RWPE1 (cell line): ENCODE results near the gene GALNT12.

Experiments
- CTCF ChIA-PET: fragments of 350-600 bp; sonication (Branson Sonifier 250); formaldehyde crosslinking; extraction: SDS; loops from one replicate; lab custom pipeline; 2021; lab: Yijun Ruan, JAX
- POLR2A ChIA-PET: fragments of 400-600 bp; formaldehyde crosslinking; extraction: SDS; loops from one replicate; lab custom pipeline; 2020; ENCODE audit warnings: antibody characterized with exemption; ENCODE audit not compliant: low non-redundant PET; lab: Yijun Ruan, JAX
- DNase-seq: peaks from one replicate; pipeline ENCODE4 v3.0.0; 2012; ENCODE audit warnings: low spot score
- H3K27ac ChIP-seq: fragments of 450-650 bp; 2 replicates; pipeline ENCODE4 v1.5.1; 2017
- TF ChIP-seq, protein P1 (sequence below): fragments of 450-650 bp; conservative IDR thresholded peaks from 2 replicates; pipeline ENCODE4 v1.5.1; 2017; ENCODE audit warnings: low read depth, mild to moderate bottlenecking

Gene GALNT12

GRCh38 chr9:98815391-98815951 lies 8.0 kb downstream of the GALNT12 start:
- no peak for DNase-seq
- POLR2A ChIA-PET: no interaction called here
- TF ChIP-seq, protein P1, sequence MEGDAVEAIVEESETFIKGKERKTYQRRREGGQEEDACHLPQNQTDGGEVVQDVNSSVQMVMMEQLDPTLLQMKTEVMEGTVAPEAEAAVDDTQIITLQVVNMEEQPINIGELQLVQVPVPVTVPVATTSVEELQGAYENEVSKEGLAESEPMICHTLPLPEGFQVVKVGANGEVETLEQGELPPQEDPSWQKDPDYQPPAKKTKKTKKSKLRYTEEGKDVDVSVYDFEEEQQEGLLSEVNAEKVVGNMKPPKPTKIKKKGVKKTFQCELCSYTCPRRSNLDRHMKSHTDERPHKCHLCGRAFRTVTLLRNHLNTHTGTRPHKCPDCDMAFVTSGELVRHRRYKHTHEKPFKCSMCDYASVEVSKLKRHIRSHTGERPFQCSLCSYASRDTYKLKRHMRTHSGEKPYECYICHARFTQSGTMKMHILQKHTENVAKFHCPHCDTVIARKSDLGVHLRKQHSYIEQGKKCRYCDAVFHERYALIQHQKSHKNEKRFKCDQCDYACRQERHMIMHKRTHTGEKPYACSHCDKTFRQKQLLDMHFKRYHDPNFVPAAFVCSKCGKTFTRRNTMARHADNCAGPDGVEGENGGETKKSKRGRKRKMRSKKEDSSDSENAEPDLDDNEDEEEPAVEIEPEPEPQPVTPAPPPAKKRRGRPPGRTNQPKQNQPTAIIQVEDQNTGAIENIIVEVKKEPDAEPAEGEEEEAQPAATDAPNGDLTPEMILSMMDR: no peak
- no peak overlapping the region for H3K27ac ChIP-seq
- CTCF ChIA-PET: no interaction called here

DNA sequence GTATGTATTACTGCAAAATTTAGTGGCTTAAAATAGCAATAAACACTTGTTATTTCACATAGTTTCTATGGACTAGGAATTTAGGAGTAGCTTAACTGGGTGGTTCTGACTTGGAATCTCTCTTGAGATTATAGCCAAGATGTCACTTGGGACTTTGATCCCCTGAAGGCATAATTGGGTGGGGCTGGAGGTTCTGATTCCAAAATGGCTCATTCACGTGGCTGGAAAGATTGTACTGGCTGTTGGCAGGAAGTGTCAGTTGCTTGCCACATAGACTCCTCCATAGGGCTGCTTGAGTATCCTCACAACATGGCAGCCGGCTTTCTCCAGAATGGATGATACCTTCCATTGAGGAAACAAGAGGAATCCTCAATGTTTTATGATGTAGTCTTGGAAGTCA lies 11.3 kb downstream of the GALNT12 start:
- H3K27ac ChIP-seq: no peak overlapping the region
- TF ChIP-seq, protein P1: no peak
- CTCF ChIA-PET: interaction anchor here (0.7 kb wide), 1 partner anchor 27 kb away, joined by 5 read pairs; no protein-coding TSS in a partner anchor
- POLR2A ChIA-PET: no interaction called here
- no peak for DNase-seq

DNA sequence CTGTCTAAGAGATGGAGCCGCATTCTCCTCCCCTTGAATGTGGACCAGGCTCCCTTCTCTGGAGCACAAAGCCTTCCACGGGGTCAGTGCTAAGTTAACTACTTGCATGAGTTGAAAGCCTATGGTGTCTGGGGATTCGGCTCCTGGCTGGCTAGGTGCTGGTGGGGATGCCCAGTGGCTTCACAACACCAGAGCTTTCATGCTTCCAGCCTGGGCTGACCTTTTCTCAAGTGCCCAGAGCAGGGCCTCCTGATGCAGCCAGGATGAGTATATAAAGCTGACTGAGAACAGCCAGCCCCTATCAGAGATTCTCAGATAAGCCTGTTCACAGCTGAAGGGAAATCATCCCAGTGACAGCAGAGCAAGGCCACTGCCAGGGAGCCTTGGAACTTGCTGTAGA lies 11.8 kb downstream of the GALNT12 start:
- CTCF ChIA-PET: interaction anchor here (0.7 kb wide), 1 partner anchor 28 kb away, joined by 5 read pairs; no protein-coding TSS in a partner anchor
- TF ChIP-seq, protein P1: no peak
- H3K27ac ChIP-seq: no peak overlapping the region
- DNase-seq: no peak
- POLR2A ChIA-PET: no interaction called here

- ChIA-PET CTCF (no interaction called here), POLR2A (no interaction called here)
- no peak overlapping the region for H3K27ac ChIP-seq
Observed at GRCh38 chr9:98821831-98822230, 14.4 kb downstream of the GALNT12 start.

GRCh38 chr9:98822661-98823060 lies 15.2 kb downstream of the GALNT12 start:
- ChIA-PET POLR2A (no interaction called here), CTCF (interaction anchor here (0.7 kb wide), 1 partner anchor 145 kb away, joined by 3 read pairs; no protein-coding TSS in a partner anchor)
- TF ChIP-seq, protein P1: no peak
- H3K27ac ChIP-seq: no peak overlapping the region
- DNase-seq: no peak

More at GRCh38 chr9:98821831-98822230, 14.4 kb downstream of the GALNT12 start:
- DNase-seq: no peak
- TF ChIP-seq, protein P1: no peak

- DNase-seq: no peak
- H3K27ac ChIP-seq: no peak overlapping the region
- CTCF ChIA-PET: interaction anchor here (0.6 kb wide), 1 partner anchor 610 kb away, joined by 3 read pairs; no protein-coding TSS in a partner anchor
- TF ChIP-seq, protein P1: no peak
- POLR2A ChIA-PET: interaction anchor here (0.5 kb wide), 1 partner anchor 23 kb away, joined by 8 read pairs; no protein-coding TSS in a partner anchor
Observed at GRCh38 chr9:98823666-98824334, 16.3 kb downstream of the GALNT12 start.
